ENCODE data around the gene LGALSL.
A peak's percentile ranks its signal among the peaks of the same experiment; 100 is the strongest.
"Not testable (repeated sequence)": the region's sequence is repeated elsewhere in the genome, so short reads cannot be mapped to it uniquely, and the experiment has no call there.

LGALSL gene

GRCh38 chr2:64442801-64443429 lies 11.0 kb upstream of the LGALSL start:
- DNase-seq (ENCODE audit: low spot score), result no peak

GRCh38 chr2:64445970-64446369 lies 8.0 kb upstream of the LGALSL start:
- DNase-seq (ENCODE audit: low spot score), result not testable (repeated sequence)

GRCh38 chr2:64447317-64448040 lies 6.5 kb upstream of the LGALSL start:
- no peak for DNase-seq (ENCODE audit: low spot score)

GRCh38 chr2:64448041-64448426 lies 5.9 kb upstream of the LGALSL start:
- DNase-seq (ENCODE audit: low spot score), result no peak

- DNase-seq (ENCODE audit: low spot score), result no peak
Measured at GRCh38 chr2:64451051-64451450, 2.9 kb upstream of the LGALSL start.

GRCh38 chr2:64454386-64455332 lies 697 bp downstream of the LGALSL start:
- DNase-seq (ENCODE audit: low spot score), result peak; percentile 81

- no peak for DNase-seq (ENCODE audit: low spot score)
Measured at GRCh38 chr2:64455545-64455944, 1.6 kb downstream of the LGALSL start.

- no peak for DNase-seq (ENCODE audit: low spot score)
Measured at GRCh38 chr2:64456293-64456692, 2.3 kb downstream of the LGALSL start.

- DNase-seq (ENCODE audit: low spot score), result no peak
Measured at GRCh38 chr2:64457524-64457923, 3.6 kb downstream of the LGALSL start.

- DNase-seq (ENCODE audit: low spot score), result no peak
Measured at GRCh38 chr2:64459575-64459974, 5.6 kb downstream of the LGALSL start.

GRCh38 chr2:64460330-64460729 lies 6.4 kb downstream of the LGALSL start:
- DNase-seq (ENCODE audit: low spot score), result no peak

- no peak for DNase-seq (ENCODE audit: low spot score)
Measured at GRCh38 chr2:64461271-64462058, 7.5 kb downstream of the LGALSL start.

- no peak for DNase-seq (ENCODE audit: low spot score)
Measured at GRCh38 chr2:64462171-64462570, 8.2 kb downstream of the LGALSL start.

GRCh38 chr2:64462940-64463700 lies 9.2 kb downstream of the LGALSL start:
- peak; percentile 35 for DNase-seq (ENCODE audit: low spot score)

GRCh38 chr2:64463781-64464180 lies 9.8 kb downstream of the LGALSL start:
- peak; percentile 58 for DNase-seq (ENCODE audit: low spot score)

GRCh38 chr2:64466478-64467085 lies 12.6 kb downstream of the LGALSL start:
- DNase-seq (ENCODE audit: low spot score), result no peak

GRCh38 chr2:64467096-64467843 lies 13.3 kb downstream of the LGALSL start:
- DNase-seq (ENCODE audit: low spot score), result no peak

- no peak for DNase-seq (ENCODE audit: low spot score)
Measured at GRCh38 chr2:64469261-64469660, 15.3 kb downstream of the LGALSL start.

GRCh38 chr2:64470071-64470470 lies 16.1 kb downstream of the LGALSL start:
- DNase-seq (ENCODE audit: low spot score), result no peak

GRCh38 chr2:64470766-64471295 lies 16.9 kb downstream of the LGALSL start:
- DNase-seq (ENCODE audit: low spot score), result no peak
